Inflammatory macrophage treated with lipopolysaccharide for 1 hour (primary cell): Measurements from ENCODE around the gene KLRB1.
"Not testable (repeated sequence)": the region's sequence is repeated elsewhere in the genome, so short reads cannot be mapped to it uniquely, and the experiment has no call there.

Experiments used
- DNase-seq, 2 donors: peaks; one replicate each; pipeline ENCODE4 v3.0.0-alpha.2; 2020 to 2022

Gene KLRB1

GRCh38 chr12:9619411-9620179 lies 11.9 kb upstream of the KLRB1 start:
- no peak for DNase-seq

- not testable (repeated sequence) for DNase-seq
These were observed 11.2 kb upstream of the KLRB1 start for GRCh38 chr12:9618906-9619305.

- no peak for DNase-seq
These were observed 9.4 kb upstream of the KLRB1 start for GRCh38 chr12:9617124-9617523.

- DNase-seq: no peak
These were observed 7.9 kb upstream of the KLRB1 start for GRCh38 chr12:9615420-9616136.

- DNase-seq: not testable (repeated sequence)
These were observed 2.9 kb upstream of the KLRB1 start for GRCh38 chr12:9610606-9611005.

- no peak for DNase-seq
These were observed 862 bp downstream of the KLRB1 start for GRCh38 chr12:9606736-9607372.

- no peak for DNase-seq
These were observed 1.5 kb downstream of the KLRB1 start for GRCh38 chr12:9606247-9606646.

- no peak for DNase-seq
These were observed 2.2 kb downstream of the KLRB1 start for GRCh38 chr12:9605483-9605882.

GRCh38 chr12:9604287-9604686 lies 3.4 kb downstream of the KLRB1 start:
- no peak for DNase-seq

GRCh38 chr12:9600426-9600825 lies 7.3 kb downstream of the KLRB1 start:
- DNase-seq: not testable (repeated sequence)

GRCh38 chr12:9598363-9598762 lies 9.4 kb downstream of the KLRB1 start:
- no peak for DNase-seq

GRCh38 chr12:9597365-9597764 lies 10.4 kb downstream of the KLRB1 start:
- no peak for DNase-seq

GRCh38 chr12:9590441-9590840 lies 17.3 kb downstream of the KLRB1 start:
- DNase-seq: no peak

- no peak for DNase-seq
These were observed 19.0 kb downstream of the KLRB1 start for GRCh38 chr12:9588749-9589148.

GRCh38 chr12:9587987-9588600 lies 19.6 kb downstream of the KLRB1 start:
- no peak for DNase-seq

GRCh38 chr12:9577729-9578128 lies 30.0 kb downstream of the KLRB1 start:
- not testable (repeated sequence) for DNase-seq

GRCh38 chr12:9567151-9567550 lies 40.6 kb downstream of the KLRB1 start:
- peak; percentile 42 to 56 for DNase-seq

GRCh38 chr12:9566113-9566512 lies 41.6 kb downstream of the KLRB1 start:
- DNase-seq: not testable (repeated sequence)

GRCh38 chr12:9564418-9564817 lies 43.3 kb downstream of the KLRB1 start:
- DNase-seq: peak in 1 of 2 donors; percentile 7

GRCh38 chr12:9562841-9563453 lies 44.8 kb downstream of the KLRB1 start:
- not testable (repeated sequence) for DNase-seq

- DNase-seq: not testable (repeated sequence)
These were observed 62.2 kb downstream of the KLRB1 start for GRCh38 chr12:9545489-9545888.
